HG03354 (cell line): ENCODE results near the gene SLC30A9.

Experiments
- ATAC-seq: cut with Tn5 transposase; IDR thresholded peaks from one replicate; pipeline ENCODE4 v1.9.1; 2021; ENCODE audit warnings: mild to moderate bottlenecking; ENCODE audit not compliant: unreplicated experiment, poor library complexity, severe bottlenecking

SLC30A9 gene

DNA sequence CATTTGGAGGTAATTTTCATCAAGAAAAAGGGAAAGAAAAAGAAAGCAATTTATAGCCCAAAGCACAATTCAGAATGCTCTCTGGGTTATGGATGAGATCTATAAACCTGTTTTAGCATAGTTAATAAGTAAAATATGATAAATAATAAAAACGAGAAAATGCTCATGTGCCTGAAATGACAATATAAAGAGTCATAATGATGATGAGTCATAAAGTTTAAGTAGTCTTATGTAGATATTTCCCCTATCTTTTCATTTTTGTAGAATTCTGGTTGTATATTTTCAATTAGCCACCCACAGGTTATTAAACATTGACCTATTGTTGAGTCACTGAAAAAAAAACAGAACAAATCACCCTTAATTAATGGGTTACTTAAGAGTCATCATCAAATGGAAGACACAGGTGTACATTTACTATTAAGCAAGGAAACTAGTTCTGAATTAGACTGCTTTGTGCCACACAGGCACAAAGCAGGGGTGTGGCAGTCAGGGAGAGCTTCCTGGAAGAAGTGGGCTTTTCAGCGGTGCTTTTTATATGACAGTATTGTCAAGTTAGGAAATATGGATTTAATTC is 132.8 kb downstream of the SLC30A9 start:
- peak; percentile 56 for ATAC-seq

DNA sequence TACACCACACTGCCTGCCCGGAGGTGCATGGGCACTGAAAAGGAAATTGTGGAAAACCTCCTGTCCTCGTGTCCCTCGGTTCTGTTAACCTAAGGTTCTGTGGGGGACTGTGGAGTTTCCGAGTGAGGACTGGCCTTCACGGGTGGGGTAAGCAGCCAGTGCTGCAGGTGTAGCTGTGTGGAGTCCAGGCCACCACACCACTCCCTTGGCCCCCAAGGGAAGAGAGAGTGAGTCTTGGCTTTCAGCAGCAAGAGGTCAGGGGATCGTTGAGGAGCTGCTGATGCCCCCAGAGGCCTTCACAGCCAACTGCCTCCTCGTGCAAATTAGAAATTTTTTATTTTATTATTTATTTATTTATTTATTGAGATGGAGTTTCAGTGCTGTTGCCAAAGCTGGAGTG is 141.8 kb downstream of the SLC30A9 start:
- ATAC-seq: no peak

DNA sequence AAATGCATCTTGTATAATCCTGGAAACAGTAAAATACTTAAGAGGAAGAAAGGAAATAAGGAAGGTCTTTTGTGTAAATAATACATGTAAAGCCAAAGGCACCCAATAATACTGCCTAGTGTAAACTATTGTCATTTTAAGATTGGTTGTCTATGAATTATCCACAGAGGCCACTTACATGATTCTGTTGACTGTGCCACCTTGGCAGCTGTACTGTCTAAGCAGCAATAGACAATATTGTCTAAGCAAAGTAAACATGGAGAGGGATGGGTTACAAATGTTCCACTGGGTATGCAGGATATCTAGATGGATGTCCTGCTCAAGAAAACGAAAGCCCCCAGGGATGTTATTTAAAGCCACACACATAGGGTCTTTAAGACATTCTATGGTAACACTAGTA is 142.7 kb downstream of the SLC30A9 start:
- no peak for ATAC-seq

DNA sequence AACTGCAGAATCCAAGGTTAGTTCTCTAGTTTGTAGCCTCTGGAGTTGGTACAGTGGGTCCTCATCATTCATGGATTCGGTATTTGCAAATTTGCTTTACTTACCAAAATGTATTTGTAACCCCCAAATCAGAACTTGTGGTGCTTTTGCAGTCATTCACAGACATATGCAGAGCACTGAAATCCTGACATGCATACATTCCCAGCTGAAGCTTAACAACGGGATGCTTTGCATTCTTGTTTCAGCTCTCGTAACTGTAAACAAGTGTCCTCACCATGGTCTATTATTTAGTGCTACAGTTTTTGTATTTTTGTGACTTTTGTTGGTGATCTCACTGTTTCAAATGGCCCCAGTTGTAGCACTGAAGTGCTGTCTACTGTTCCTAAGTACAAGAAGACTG is 146.0 kb downstream of the SLC30A9 start:
- no peak for ATAC-seq
